Activated T-cell treated with anti-CD3 and anti-CD28 coated beads, Interleukin-2, amount 50 U/mL, for 24 hours (primary cell): ENCODE measurements around the gene EPHB1.
"Not testable (repeated sequence)": the region's sequence is repeated elsewhere in the genome, so short reads cannot be mapped to it uniquely, and the experiment has no call there.

Experiments
- DNase-seq: peaks from one replicate; pipeline ENCODE4 v3.0.0-alpha.2; 2020
- H3K27ac Mint-ChIP-seq: 2 replicates; pipeline ENCODE4 v1.8.0; 2020; ENCODE audit warnings: mild to moderate bottlenecking, mixed read lengths
- H3K27me3 Mint-ChIP-seq: 2 replicates; pipeline ENCODE4 v1.8.0; 2020; ENCODE audit warnings: mixed read lengths
- H3K36me3 Mint-ChIP-seq: 2 replicates; pipeline ENCODE4 v1.8.0; 2020; ENCODE audit warnings: low read depth, mixed read lengths
- H3K4me1 Mint-ChIP-seq: 2 replicates; pipeline ENCODE4 v1.8.0; 2020; ENCODE audit warnings: low read depth, mixed read lengths
- H3K4me3 Mint-ChIP-seq: 2 replicates; pipeline ENCODE4 v1.8.0; 2020; ENCODE audit warnings: mild to moderate bottlenecking, moderate library complexity, mixed read lengths
- H3K9me3 Mint-ChIP-seq: 2 replicates; pipeline ENCODE4 v1.8.0; 2020; ENCODE audit warnings: mixed read lengths

EPHB1 gene

GRCh38 chr3:135097276-135097946 lies 302.4 kb downstream of the EPHB1 start:
- H3K9me3 Mint-ChIP-seq: no peaks in the 10 kb centered on the region
- H3K27ac Mint-ChIP-seq: no peak overlapping the region
- no peak for DNase-seq
- H3K36me3 Mint-ChIP-seq: no peaks in the 10 kb centered on the region
- no peak overlapping the region for H3K4me3 Mint-ChIP-seq
- H3K4me1 Mint-ChIP-seq: no peaks in the 10 kb centered on the region
- no peaks in the 10 kb centered on the region for H3K27me3 Mint-ChIP-seq

GRCh38 chr3:135099734-135100355 lies 304.8 kb downstream of the EPHB1 start:
- Mint-ChIP-seq H3K4me3 (no peak overlapping the region), H3K27me3 (no peaks in the 10 kb centered on the region), H3K27ac (no peak overlapping the region), H3K36me3 (no peaks in the 10 kb centered on the region), H3K4me1 (no peaks in the 10 kb centered on the region), H3K9me3 (no peaks in the 10 kb centered on the region)
- DNase-seq: no peak

DNA sequence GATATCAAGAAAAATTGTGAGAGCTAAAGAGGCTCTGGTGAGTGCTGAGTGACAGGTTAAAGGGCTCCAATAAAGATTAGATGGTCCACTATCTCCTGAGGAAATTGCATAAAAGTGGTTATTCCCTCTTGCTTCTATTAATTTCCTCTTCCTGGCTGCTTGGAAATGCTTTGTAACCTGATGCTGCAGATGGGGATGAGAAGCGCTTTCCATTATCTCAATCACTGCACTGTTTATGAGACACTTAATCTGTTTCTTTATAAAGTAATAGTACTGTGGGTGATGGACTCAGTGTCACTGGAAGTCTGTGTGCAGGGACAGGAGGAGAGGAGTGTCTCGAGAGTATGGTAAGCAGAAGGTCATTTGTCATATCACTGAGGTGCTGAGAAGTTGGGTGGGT lies 305.3 kb downstream of the EPHB1 start:
- H3K9me3 Mint-ChIP-seq: peaks cover 2% of the 10 kb centered on the region

GRCh38 chr3:135103917-135104316 lies 308.9 kb downstream of the EPHB1 start:
- H3K4me3 Mint-ChIP-seq: no peak overlapping the region
- no peaks in the 10 kb centered on the region for H3K4me1 Mint-ChIP-seq
- no peaks in the 10 kb centered on the region for H3K27me3 Mint-ChIP-seq
- no peak for DNase-seq
- H3K36me3 Mint-ChIP-seq: no peaks in the 10 kb centered on the region
- H3K27ac Mint-ChIP-seq: no peak overlapping the region
- peaks cover 2% of the 10 kb centered on the region for H3K9me3 Mint-ChIP-seq

More for the DNA sequence above, 305.3 kb downstream of the EPHB1 start:
- no peak for DNase-seq
- Mint-ChIP-seq H3K4me1 (no peaks in the 10 kb centered on the region), H3K4me3 (no peak overlapping the region), H3K36me3 (no peaks in the 10 kb centered on the region), H3K27ac (no peak overlapping the region), H3K27me3 (no peaks in the 10 kb centered on the region)

- H3K4me1 Mint-ChIP-seq: no peaks in the 10 kb centered on the region
- peaks cover 2% of the 10 kb centered on the region for H3K9me3 Mint-ChIP-seq
- H3K4me3 Mint-ChIP-seq: no peak overlapping the region
- no peak for DNase-seq
- no peaks in the 10 kb centered on the region for H3K36me3 Mint-ChIP-seq
- no peaks in the 10 kb centered on the region for H3K27me3 Mint-ChIP-seq
- no peak overlapping the region for H3K27ac Mint-ChIP-seq
Measured at GRCh38 chr3:135106445-135106844, 311.4 kb downstream of the EPHB1 start.

DNA sequence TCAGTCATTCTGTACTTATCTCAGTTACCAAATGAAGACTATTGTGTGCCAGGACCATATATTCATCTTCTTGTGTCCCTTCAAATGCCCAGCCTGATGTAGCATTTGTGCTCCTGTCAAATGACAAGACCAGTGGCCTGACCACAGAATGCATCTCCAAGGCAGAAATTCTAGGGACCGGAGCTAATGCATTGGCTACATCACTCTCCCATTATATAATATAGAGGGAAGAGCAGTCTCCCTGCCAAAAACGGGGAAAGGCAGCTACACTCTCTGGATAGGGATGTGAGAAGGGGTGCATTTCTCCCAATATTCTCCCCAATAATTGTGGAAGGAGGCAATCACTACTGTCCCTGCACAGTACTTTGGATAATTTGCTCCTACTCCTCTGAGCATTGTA lies 312.0 kb downstream of the EPHB1 start:
- H3K9me3 Mint-ChIP-seq: peaks cover 2% of the 10 kb centered on the region
- H3K4me3 Mint-ChIP-seq: no peak overlapping the region
- H3K4me1 Mint-ChIP-seq: no peaks in the 10 kb centered on the region

GRCh38 chr3:135109681-135110080 lies 314.6 kb downstream of the EPHB1 start:
- DNase-seq: no peak
- no peaks in the 10 kb centered on the region for H3K4me1 Mint-ChIP-seq
- H3K4me3 Mint-ChIP-seq: no peak overlapping the region
- H3K36me3 Mint-ChIP-seq: no peaks in the 10 kb centered on the region
- no peaks in the 10 kb centered on the region for H3K27me3 Mint-ChIP-seq
- peaks cover 2% of the 10 kb centered on the region for H3K9me3 Mint-ChIP-seq
- no peak overlapping the region for H3K27ac Mint-ChIP-seq

More for the DNA sequence above, 312.0 kb downstream of the EPHB1 start:
- Mint-ChIP-seq H3K27ac (no peak overlapping the region), H3K27me3 (no peaks in the 10 kb centered on the region), H3K36me3 (no peaks in the 10 kb centered on the region)
- no peak for DNase-seq

DNA sequence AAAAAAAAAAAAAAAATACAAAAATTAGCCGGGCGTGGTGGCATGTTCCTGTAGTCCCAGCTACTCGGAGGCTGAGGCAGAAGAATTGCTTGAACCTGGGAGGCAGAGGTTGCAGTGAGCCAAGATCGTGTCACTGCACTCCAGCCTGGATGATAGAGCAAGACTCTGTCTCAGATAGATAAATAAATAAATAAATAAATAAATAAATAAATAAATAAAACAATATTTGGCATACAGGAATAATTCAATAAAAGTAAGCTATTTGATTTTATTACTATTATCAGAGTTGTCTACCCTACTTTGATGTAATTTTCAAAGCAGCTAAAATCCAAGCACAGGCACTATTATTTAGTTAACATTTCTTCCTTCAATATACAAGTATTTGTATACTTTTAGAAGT lies 319.5 kb downstream of the EPHB1 start:
- H3K27ac Mint-ChIP-seq, H3K27me3 Mint-ChIP-seq, H3K36me3 Mint-ChIP-seq, H3K4me1 Mint-ChIP-seq, H3K4me3 Mint-ChIP-seq, H3K9me3 Mint-ChIP-seq, DNase-seq: not testable (repeated sequence)

DNA sequence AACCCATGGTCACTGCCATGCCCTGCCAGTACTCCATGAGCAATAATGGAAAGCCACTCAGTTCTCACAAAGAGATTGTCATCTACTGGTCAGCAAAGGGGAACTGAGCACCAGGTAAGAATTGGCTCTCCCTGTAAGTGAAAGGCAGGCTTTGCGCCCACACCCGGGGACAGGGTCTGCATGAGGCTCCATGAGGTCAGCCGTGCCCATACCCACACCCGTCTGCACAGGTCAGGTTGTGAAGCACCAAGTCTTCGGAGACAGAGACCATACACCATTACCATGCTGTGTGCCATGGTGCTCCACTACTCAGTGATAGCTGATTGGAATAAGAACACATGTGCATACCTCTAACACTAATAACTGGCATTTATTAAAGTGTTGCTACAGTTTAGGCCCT lies 322.9 kb downstream of the EPHB1 start:
- Mint-ChIP-seq H3K4me3 (no peak overlapping the region), H3K9me3 (no peaks in the 10 kb centered on the region), H3K4me1 (no peaks in the 10 kb centered on the region), H3K36me3 (no peaks in the 10 kb centered on the region), H3K27ac (no peak overlapping the region), H3K27me3 (no peaks in the 10 kb centered on the region)
- no peak for DNase-seq

DNA sequence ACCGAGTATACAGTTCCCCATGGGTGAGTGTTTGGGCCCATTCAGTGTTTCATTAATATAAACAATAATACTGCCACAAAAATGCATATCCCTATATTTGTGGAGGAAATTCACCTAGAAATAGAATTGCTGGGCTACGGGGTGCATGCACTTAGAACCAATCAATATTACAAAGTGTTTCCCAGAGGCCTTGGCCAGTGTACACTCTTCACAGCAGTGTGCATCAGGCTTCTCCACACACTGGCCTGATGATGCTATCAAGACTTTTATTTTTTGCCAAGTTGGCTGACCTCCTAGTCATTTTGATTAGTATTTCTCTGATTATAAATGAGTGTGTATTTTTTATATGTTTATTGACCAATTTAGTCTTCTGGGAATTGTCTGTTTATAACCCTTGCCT lies 323.7 kb downstream of the EPHB1 start:
- Mint-ChIP-seq H3K9me3 (no peaks in the 10 kb centered on the region), H3K4me3 (no peak overlapping the region), H3K27ac (no peak overlapping the region), H3K27me3 (no peaks in the 10 kb centered on the region), H3K36me3 (no peaks in the 10 kb centered on the region), H3K4me1 (no peaks in the 10 kb centered on the region)
- DNase-seq: no peak

DNA sequence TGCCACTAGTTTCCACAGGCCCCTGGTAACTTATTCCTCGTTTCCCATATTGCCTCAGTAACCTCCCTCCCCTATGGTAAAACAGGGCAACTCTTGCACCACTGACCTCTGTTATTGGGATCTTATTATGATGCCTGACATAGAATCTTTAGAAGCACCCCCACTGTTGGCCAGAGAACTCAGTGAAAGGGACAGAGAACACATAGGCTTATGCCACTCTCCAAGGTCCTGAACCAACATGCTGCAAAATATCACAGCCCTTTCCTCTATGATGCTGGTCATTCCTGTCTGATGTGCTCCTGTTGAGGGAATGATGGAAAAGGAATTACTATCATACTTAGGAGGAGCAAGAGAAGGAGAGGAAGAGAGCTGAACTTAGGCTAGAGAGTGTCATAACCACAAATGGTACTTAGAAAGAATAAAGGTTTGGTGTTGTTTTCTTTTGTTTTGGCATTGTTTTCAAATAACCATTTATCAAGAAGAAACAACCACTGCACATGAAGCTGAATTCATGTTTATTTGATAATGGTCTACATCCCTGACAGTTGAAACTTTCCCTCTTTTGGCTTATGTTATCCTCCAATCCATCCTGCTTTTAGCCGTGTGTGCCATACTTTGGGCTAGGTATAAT lies 330.2 kb downstream of the EPHB1 start:
- DNase-seq: no peak

GRCh38 chr3:135127946-135128470 lies 332.9 kb downstream of the EPHB1 start:
- Mint-ChIP-seq H3K36me3 (no peaks in the 10 kb centered on the region), H3K4me1 (no peaks in the 10 kb centered on the region), H3K9me3 (peaks cover 4% of the 10 kb centered on the region), H3K4me3 (no peak overlapping the region), H3K27ac (no peak overlapping the region), H3K27me3 (no peaks in the 10 kb centered on the region)
- DNase-seq: no peak

More for the DNA sequence above, 330.2 kb downstream of the EPHB1 start:
- no peak overlapping the region for H3K27ac Mint-ChIP-seq
- no peaks in the 10 kb centered on the region for H3K27me3 Mint-ChIP-seq
- H3K4me1 Mint-ChIP-seq: no peaks in the 10 kb centered on the region
- H3K36me3 Mint-ChIP-seq: no peaks in the 10 kb centered on the region
- H3K9me3 Mint-ChIP-seq: peaks cover 4% of the 10 kb centered on the region
- H3K4me3 Mint-ChIP-seq: no peak overlapping the region

- no peak overlapping the region for H3K4me3 Mint-ChIP-seq
- peaks cover 4% of the 10 kb centered on the region for H3K9me3 Mint-ChIP-seq
- no peak overlapping the region for H3K27ac Mint-ChIP-seq
- H3K4me1 Mint-ChIP-seq: no peaks in the 10 kb centered on the region
- no peak for DNase-seq
- H3K36me3 Mint-ChIP-seq: no peaks in the 10 kb centered on the region
- H3K27me3 Mint-ChIP-seq: no peaks in the 10 kb centered on the region
Measured at GRCh38 chr3:135128818-135129217, 333.8 kb downstream of the EPHB1 start.

- H3K9me3 Mint-ChIP-seq: no peaks in the 10 kb centered on the region
Measured at GRCh38 chr3:135131290-135131689, 336.2 kb downstream of the EPHB1 start.

More at GRCh38 chr3:135131290-135131689, 336.2 kb downstream of the EPHB1 start:
- no peak overlapping the region for H3K27ac Mint-ChIP-seq
- H3K27me3 Mint-ChIP-seq: no peaks in the 10 kb centered on the region
- no peaks in the 10 kb centered on the region for H3K36me3 Mint-ChIP-seq
- DNase-seq: no peak
- no peaks in the 10 kb centered on the region for H3K4me1 Mint-ChIP-seq
- H3K4me3 Mint-ChIP-seq: no peak overlapping the region
